OCI-M1 (cell line): ENCODE results near the gene UBC.
"Not testable (repeated sequence)": the region's sequence is repeated elsewhere in the genome, so short reads cannot be mapped to it uniquely, and the experiment has no call there.

Source experiments
- DNase-seq: peaks from one replicate; lab custom pipeline; 2025; lab: John Stamatoyannopoulos, UW

UBC gene

DNA sequence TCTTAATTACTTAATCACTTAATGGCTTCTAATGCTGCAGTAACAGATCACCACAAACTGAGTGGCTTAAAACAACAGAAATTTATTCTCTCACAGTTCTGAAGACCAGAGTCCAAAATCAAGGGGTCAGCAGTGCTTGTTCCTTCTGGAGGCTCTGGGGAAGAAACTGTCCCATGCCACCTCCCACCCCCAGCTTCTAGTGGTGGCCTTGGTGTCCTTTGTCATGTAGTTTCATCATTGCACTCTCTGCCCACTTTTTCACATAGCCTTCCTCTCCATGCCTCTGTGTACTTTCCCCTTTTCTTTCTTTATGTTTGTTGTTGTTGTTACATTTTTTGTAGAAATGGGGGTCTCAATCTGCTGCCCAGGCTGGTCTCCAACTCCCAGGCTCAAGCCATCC lies 16.1 kb upstream of the UBC start:
- no peak for DNase-seq

DNA sequence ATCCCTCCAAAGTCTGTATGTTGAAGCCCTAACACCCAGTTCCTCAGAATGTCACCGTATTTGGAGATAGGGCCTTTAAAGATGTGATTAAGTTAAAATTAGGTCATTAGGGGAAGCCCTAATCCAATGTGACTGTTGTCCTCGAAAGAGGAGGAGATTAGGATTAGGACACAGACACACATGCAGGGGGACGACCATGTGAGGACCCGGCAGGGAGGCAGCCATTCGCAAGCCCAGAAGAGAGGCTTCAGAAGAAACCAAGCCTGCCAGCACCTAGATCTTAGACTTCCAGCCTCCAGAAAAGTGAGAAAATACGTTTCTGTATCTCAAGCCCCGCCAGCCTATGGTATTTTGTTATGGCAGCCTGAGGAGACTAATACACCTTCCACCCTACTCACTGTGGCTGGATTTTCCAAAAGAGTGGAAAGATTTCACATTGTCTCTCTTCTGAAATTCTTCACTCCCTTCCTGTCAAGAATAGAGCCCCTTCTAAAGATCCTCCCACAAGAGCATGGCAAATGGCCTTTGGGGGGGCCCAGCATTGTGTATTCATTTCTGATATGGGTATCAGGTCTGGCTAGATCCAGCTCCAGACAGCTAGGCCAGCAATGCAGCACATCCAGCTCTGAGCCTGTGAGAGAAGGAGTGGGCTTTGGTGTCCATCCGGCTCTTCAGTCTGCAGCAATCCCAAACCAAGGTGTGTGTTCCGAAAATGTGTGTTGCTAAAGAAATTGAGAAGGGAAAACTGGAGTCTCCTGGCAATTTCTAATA lies 15.4 kb upstream of the UBC start:
- DNase-seq, result no peak

DNA sequence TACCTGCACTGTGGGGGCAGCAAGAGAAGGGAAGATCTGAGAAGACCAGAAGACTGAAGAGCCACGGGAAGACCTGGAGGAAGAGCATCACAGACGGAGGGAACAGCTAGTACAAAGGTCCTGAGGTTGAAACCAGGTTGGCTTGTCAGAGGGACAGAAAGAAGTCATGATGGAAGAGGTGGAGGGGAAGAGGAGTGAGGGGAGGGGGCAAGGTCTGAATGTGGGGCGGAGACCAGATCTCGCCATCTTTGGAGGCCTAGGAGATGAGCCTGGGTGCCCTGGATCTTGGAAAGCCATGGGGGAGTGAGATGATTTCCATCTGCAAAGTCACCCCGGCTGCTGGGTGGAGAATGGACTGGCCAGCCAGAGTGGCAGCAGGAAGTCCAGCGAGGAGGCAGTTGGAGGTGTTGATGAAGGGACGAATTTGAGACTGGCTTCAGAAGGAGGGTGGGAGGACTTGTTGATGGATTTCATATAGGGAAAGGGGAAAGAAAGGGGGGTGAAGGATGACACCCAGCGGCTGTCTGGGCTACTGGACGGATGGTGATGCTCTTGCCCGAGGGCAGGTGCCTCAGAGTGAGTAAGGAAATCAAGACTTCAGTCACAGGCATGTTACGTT lies 14.6 kb upstream of the UBC start:
- no peak for DNase-seq

DNA sequence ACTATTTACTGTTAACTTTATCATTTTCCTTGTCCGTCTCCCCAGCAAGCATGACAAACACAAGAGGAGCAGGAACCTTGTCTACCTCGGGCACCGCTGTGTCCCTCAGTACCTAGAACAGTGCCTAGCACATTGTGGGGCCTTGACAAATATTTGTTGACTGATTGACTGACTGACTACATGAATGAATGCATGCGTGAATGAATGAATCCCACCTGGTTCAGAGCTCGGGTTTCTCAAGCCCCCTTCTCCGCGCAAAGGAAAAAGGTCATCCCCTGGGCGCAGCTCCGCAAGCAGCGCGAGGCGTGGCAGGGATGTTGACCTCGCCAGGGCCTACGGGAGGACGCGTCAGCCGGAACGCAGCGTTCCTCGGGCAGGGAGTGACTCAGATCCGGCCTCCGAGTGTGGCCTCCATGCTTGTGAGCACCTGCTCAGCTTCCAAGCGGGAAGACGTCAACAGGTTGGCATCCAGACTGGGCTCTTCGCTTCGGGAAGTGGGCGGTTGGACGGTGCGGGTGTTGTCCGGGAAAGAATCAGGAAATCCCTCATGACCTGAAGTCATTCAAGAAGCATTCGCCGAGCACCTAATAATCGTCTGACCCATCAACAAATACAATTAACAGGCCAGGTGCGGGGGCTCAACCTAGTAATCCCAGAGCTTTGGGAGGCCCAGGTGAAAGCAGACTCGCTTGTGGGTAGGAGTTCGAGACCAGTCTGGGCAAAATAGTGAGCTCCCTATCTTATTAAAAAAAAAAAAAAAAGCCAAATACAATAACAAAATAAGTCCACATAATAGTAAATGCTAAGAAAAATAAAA lies 13.9 kb upstream of the UBC start:
- DNase-seq, result no peak

DNA sequence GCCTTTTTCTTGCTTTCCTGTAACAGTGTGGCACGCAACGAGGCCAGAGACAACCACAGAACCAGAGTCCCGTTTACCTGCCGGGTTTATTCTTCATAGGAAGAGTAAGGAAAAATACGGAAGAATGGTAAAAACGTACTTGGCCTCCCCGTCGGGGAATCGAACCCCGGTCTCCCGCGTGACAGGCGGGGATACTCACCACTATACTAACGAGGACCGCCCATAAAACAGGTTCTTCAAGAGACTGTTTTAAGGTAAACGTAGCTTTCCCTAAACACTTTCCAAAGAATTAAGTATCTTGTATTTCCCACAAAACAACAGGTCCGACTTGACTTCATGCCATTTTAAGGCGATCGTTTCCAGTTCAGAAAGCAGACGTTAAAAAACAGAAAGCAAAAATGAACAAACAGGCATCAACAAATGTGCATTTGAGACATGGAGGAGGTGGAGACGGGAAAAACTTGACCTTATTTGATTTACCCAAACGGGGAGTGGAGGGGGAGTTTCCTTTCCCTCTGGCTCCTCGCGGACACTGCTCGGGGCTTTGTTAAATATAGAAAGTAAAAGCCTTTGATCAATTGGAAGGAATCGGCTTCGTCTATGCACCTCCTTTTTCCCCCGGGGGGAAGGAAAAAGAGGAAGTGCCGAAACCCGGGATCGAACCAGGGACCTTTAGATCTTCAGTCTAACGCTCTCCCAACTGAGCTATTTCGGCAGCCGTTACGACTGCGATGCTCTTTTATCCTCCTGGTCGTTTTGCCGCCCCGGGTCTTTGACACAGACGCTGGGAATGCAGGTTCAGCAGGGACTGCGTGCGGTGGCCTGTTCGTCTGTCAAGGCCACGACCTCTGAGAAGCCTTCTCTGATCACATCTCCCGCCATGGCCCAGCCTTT lies 13.0 kb upstream of the UBC start:
- DNase-seq, result no peak

DNA sequence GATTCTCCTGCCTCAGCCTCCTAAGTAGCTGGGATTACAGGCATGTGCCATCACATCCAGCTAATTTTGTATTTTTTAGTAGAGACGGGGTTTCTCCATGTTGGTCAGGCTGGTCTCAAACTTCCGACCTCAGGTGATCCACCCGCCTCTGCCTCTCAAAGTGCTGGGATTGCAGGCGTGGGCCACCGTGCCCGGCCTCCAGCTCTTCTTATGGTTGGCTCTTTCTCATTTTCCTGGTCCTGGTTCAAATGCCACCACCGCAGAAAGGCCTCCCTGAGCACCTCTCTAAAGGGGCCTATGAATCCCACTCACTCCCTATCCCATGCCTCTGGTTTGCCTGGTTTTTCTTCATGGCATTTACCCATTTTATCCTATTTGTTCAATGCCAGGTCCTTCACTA lies 11.3 kb upstream of the UBC start:
- DNase-seq, result not testable (repeated sequence)

DNA sequence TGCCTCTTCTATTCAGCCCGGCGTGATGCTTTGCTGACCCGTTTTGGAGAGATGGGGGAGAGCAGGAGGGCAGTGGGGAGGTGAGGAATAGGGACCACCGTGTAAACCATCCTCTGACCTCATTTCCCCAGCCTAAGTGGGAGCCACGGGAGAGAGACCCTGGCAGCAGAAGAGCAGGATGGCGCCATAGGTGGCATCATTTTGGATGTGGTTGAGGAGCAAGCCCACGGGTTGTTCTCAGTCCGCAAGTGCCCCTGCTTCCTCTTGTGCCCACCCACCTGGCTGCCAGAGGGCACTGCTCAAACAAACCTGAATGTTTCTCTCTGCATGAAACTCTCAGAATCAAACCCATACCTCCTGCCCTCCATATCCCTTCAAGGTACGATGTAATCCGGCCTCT lies 10.7 kb upstream of the UBC start:
- no peak for DNase-seq

DNA sequence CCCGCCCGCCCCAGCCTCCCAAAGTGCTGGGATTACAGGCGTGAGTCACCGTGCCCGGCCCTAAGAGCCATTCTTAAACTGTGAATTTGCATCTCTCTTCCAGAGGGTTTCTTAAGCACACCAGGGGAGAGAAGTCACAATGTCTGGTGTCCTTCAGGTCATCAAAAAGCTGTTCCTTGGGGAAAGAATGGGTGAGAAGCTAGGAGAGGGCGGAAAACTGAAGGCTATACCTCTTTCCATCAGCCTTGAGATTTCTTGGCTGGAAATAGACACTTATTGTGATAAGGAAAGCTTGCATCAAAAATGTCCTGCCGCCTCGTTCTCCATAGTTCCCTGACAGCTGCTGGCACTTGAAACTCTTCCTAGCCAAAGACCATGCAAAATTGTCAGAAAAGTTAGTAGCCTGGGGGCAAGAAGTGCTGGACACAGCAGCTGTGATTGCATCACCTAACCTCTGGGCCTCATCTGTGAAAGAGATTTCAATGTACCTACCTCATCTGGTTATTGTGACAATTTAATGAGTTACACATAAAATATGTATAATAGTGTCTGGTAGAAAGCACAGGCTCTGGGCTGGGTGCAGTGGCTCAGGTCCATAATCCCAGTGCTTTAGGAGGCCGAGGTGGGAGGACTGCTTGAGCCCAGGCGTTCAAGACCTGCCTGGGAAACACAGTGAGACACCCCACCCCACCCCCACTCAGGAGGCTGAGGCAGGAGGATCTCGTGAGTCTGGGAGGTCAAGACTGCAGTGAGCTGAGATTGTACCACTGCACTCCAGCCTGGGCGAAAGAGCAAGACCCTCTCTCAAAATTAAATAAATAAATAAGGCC lies 9.7 kb upstream of the UBC start:
- no peak for DNase-seq

DNA sequence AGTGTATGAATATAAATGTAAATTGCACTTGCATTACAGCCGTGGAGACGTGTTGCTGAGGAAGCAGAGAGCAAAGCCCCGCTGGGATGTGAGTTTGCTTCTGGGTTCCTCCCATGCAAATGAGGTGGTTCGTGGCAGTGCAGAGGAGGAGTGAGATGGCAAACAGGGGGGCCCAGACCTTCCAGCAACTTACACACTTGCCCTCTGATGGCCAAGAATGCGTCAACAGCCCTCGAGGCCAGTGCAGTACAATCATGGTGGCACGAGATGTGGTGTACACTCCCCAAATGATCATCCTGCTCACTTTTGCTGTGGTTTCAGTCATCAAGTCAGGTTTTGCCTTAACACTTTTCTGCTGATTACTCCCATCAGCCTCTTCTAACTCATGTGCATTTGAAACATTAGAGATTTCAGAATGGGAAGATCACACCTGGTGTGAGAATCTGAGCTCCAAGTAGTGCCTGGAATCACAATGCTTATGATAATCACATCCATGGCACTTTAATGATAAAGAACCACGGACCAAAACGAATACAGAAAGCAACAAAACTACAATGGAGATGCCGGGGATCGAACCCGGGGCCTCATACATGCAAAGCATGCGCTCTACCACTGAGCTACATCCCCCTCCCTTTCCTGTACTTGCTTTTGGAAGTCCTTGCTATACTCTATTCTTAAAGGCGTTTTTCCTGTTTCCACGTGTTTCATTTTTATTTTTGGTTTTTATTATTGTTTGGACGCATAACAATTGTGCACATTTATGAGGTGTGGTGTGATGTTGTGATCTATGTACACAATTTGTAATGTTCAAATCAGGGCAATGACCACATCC lies 7.0 kb upstream of the UBC start:
- DNase-seq, result no peak

DNA sequence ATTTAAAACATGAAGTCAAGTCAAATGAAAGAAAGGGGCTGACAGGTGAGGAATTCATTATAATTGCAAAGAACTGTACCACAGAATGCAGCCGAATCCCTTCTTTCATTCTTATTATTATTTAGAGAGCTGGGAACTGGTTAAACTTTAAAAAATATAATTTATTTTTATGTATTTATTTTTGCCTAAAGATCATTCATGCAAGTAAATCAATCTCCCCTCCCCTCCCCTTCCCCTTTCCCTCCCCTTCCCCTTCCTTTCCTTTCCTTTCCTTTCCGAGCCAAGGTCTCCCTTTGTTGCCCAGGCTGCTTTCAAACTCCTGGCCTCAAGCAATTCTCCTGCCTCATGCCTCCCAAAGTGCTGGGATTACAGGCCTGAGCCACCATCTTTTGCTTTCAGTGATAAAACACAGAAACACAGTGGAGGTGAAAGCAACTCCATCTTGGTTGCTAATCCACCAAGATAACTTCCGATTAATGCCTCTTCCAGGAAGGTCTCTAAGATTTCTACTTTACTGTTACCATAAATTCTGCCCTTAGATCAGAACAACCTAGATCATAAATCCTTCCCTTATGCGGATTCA lies 6.0 kb upstream of the UBC start:
- DNase-seq, result no peak

DNA sequence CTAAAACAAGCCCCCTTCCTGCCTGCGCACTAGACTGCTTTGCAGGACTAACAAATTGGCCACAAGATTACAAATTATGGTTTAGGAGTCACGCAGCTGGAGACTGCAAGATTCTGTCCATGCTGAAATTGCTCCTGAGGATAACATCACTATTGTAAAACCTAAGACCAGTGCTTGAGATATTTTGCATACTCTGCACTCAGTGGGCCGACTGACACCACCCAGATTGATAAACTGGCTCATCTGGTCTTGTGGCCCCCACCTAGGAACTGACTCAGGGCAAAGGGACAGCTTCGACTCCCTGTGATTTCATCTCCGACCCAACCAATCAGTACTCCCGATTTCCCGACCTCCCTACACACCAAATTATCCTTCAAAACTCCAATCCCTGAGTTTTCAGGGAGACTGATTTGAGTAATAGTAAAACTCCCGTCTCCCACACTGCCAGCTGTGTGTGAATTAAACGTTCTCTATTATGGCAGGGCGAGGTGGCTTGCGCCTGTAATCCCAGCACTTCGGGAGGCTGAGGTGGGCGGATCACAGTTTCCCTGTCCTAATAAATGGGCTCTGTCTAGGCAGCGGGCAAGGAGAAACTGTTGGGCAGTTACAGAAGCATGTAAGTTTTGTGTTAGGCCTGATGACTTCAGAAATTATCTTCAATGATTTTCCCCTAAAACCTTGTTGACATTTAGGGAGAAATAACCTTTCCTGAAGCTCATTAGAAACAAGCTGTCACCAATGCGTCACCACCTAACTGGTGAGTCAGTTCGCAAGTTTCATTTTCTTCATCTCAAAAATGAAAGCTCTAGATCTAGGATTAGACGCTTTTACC lies 5.3 kb upstream of the UBC start:
- no peak for DNase-seq

DNA sequence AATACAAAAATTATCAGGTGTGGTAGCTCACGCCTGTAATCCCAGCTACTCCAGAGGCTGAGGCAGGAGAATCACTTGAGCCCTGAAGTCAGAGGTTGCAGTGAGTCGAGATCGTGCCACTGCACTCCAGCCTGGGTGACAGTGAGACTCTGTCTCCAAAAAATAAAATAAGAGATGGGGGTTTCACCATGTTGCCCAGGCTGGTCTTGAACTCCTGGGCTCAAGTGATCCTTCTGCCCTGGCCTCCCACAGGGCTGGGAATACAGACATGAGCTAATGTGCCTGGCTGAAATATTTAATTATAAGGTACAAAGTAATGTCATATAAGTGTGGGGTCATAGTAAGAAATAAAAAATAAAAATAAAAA lies 4.2 kb upstream of the UBC start:
- not testable (repeated sequence) for DNase-seq

DNA sequence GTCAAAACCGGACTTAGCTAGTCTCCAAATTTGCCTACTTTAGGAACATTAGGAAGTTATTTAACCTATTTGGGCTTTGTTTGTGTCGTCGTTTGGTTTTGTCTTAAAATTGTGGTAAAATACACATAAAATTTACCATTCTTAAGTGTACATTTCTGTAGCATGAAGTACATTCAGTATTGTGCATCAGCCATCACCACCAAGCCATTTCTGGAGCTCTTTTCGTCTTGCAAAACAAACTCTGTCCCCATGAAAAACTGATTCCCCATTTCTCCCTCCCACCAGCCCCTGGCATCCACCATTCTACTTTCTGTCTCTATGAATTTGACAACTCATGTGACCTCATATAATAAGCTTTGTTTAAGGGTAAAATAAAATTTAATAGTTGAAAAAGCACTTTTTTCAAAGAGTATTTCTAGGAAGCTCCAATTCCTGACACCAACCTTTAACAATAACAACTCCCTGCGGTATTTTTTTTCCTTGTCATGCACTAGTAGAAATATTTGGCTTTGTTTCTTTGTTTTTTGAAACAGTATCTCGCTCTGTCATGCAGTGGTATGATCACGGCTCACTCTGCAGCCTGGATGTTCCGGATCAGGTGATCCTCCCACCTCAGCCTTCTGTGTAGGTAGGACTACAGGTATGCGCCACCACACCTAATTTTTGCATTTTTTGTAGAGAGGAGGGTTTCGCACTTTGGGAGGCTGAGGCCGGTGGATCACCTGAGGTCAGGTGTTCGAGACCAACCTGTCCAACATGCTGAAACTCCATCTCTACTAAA lies 3.6 kb upstream of the UBC start:
- no peak for DNase-seq

DNA sequence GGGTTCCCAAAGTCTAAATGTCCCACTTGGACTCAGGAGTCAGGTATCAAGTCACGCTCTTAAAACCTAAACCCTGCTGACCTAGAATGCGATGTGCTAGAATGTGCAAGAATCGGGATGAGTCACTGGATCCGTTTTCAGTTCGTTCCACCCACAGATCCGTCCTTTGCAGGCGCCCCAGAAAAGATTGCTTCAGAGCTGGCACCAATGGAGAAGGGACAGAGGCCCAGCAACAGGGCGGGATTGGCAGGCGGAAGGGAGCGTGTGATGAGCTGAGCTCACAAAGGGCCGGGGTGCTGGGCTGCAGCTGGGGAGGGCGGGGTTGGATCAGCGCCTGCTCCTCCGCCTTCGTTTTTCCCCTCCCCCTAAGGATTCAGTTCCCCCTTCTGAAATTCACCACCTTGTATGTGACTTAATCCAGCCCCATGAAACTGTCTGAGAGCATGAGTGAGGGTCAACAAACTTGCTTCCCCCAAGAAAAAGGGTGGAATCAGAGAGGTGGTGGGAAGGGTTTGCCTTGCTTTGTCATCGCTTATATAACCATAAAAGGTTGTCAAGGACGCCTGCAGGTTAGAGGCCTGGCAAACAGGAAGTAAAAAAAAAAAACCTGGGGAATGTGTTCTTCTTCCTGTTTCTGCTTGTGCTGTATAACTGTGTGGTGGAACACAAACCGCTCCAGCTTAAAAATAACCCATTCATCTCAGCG lies 2.8 kb upstream of the UBC start:
- no peak for DNase-seq

DNA sequence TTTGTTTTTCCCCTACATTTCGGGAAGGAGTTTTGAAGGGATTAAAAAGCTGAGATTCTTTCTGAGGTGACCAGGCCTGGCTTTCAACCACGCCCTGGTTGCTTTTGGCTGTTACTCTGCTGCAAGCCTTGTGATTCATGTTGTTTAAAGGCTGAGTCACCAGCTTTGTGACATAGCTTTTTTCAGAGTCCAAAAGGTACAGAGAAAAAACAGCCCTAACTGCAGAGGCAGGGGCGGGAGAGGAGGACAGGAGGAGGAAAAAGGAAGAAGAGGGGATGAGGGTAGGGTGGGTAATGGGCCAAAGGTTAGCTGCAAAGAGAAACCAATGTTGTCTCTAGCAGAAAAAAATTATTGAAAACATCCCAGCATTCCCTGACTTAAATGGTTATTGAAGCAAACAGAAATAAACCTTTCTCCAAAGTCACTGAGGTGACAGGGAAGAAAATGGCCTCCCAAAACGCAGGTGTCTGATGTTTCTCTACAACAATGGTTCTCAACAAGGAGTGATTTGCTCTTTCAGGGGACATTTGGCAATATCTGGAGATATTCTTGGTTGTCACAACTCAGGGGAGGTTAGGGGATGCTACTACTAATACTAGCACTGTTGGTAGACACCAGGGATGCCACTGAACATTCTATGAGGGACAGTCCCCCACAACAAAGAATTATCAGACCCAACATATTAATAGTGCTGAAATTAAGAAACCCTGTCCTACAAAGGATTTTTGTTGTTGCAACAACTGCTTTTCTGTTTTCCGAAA lies 2.1 kb upstream of the UBC start:
- no peak for DNase-seq
